Smooth muscle cell (in vitro differentiated cells): ENCODE results near the gene EREG. TPM values are rescaled to one million over a fixed set of nuclear protein-coding genes. Genes with fewer than 3 reads are reported as not detected.
A peak's percentile ranks its signal among the peaks of the same experiment; 100 is the strongest.

Experiments
- DNase-seq: peaks from one replicate; lab custom pipeline; 2025; ENCODE audit not compliant: unreplicated experiment; lab: John Stamatoyannopoulos, UW
- H2AFZ ChIP-seq: fragments of 200-600 bp; sonication (generic); 2 replicates; pipeline ENCODE4 v1.6.0; 2016; ENCODE audit warnings: antibody characterized with exemption, low read depth, mild to moderate bottlenecking
- H3F3A ChIP-seq: fragments of 200-600 bp; sonication (generic); 2 replicates; pipeline ENCODE4 v1.6.0; 2017; ENCODE audit warnings: antibody characterized with exemption, low read depth
- H3K27ac ChIP-seq: fragments of 200-600 bp; sonication (generic); 2 replicates; pipeline ENCODE4 v1.5.1; 2016; ENCODE audit warnings: low read depth, mild to moderate bottlenecking
- H3K27me3 ChIP-seq: fragments of 200-600 bp; sonication (generic); 2 replicates; pipeline ENCODE4 v1.6.1; 2016; ENCODE audit warnings: low read depth, mild to moderate bottlenecking
- H3K36me3 ChIP-seq: fragments of 200-600 bp; sonication (generic); 2 replicates; pipeline ENCODE4 v1.5.1; 2016; ENCODE audit warnings: low read depth
- H3K4me1 ChIP-seq: fragments of 200-600 bp; sonication (generic); 2 replicates; pipeline ENCODE4 v1.5.1; 2016; ENCODE audit warnings: low read depth
- H3K4me2 ChIP-seq: fragments of 200-600 bp; sonication (generic); 2 replicates; pipeline ENCODE4 v1.6.0; 2016; ENCODE audit warnings: mild to moderate bottlenecking
- H3K4me3 ChIP-seq: fragments of 200-600 bp; sonication (generic); 2 replicates; pipeline ENCODE4 v1.5.1; 2016; ENCODE audit warnings: mild to moderate bottlenecking
- H3K79me2 ChIP-seq: fragments of 200-600 bp; sonication (generic); 2 replicates; pipeline ENCODE4 v1.6.0; 2016; ENCODE audit warnings: low read depth, mild to moderate bottlenecking
- H3K9ac ChIP-seq: fragments of 200-600 bp; sonication (generic); 2 replicates; pipeline ENCODE4 v1.6.0; 2016; ENCODE audit warnings: low read depth
- H3K9me3 ChIP-seq: fragments of 200-600 bp; sonication (generic); replicated peaks from 2 replicates; pipeline ENCODE4 v1.5.1; 2016; ENCODE audit warnings: low read depth
- H4K20me1 ChIP-seq: fragments of 200-600 bp; sonication (generic); 2 replicates; pipeline ENCODE4 v1.6.0; 2016; ENCODE audit warnings: low read depth
- CTCF ChIP-seq: fragments of 200-600 bp; sonication (generic); IDR thresholded peaks from 2 replicates; pipeline ENCODE4 v1.5.1; 2017; ENCODE audit warnings: borderline replicate concordance, mild to moderate bottlenecking, antibody characterized with exemption; ENCODE audit not compliant: insufficient read depth, poor library complexity, severe bottlenecking
- WGBS: methylation state at CpG from one replicate; pipeline ENCODE4 v1.1.7; 2016; ENCODE audit warnings: low lambda C conversion rate; 5-methylcytosine and 5-hydroxymethylcytosine counted together
- polyA plus RNA-seq: library from polyadenylated mRNA; unstranded; fragments of >200 nt; fragmentation: Nextera tagmentation; extraction: Ambion mirVana; gene quantifications from 2 replicates; pipeline ENCODE4 v1.2.1, GENCODE V29; 2016
- total RNA-seq: library from RNA; depleted of rRNA; stranded (reverse); fragments of >200 nt; gene quantifications from 2 replicates; pipeline ENCODE4 v1.2.3, GENCODE V29; 2014

The EREG gene
- total and polyA plus RNA-seq, 2 experiments from 2014 or later = 0.55 to 1.9 TPM

- Histone ChIP-seq H3K36me3 (no peaks in the 10 kb centered on the region), H3K27me3 (no peaks in the 10 kb centered on the region), H3K4me2 (no peak overlapping the region), H3K9ac (no peak overlapping the region), H3F3A (no peaks in the 10 kb centered on the region), H3K9me3 (no peaks in the 10 kb centered on the region), H4K20me1 (no peaks in the 10 kb centered on the region), H3K27ac (no peak overlapping the region), H2AFZ (no peak overlapping the region), H3K79me2 (no peaks in the 10 kb centered on the region), H3K4me3 (no peak overlapping the region), H3K4me1 (peaks cover 5% of the 10 kb centered on the region)
- no peak for TF ChIP-seq CTCF
- DNase-seq = no peak
These were observed 48.3 kb downstream of the EREG start for GRCh38 chr4:74413265-74413664.

- no peaks in the 10 kb centered on the region for H3F3A ChIP-seq
- peaks cover 5% of the 10 kb centered on the region for H3K4me1 ChIP-seq
- no peaks in the 10 kb centered on the region for H3K36me3 ChIP-seq
- 84% methylated on average over 5 of the region's 5 CpGs for WGBS
- H3K4me2 ChIP-seq = no peak overlapping the region
- H3K27ac ChIP-seq = no peak overlapping the region
- TF ChIP-seq CTCF = no peak
- no peak for DNase-seq
- no peaks in the 10 kb centered on the region for H3K79me2 ChIP-seq
- H3K27me3 ChIP-seq = no peaks in the 10 kb centered on the region
- no peaks in the 10 kb centered on the region for H4K20me1 ChIP-seq
- no peak overlapping the region for H3K4me3 ChIP-seq
- H2AFZ ChIP-seq = no peak overlapping the region
- no peaks in the 10 kb centered on the region for H3K9me3 ChIP-seq
- no peak overlapping the region for H3K9ac ChIP-seq
These were observed 49.3 kb downstream of the EREG start for GRCh38 chr4:74414149-74414809.

GRCh38 chr4:74415602-74416300 is 50.8 kb downstream of the EREG start:
- H3K27me3 ChIP-seq = no peaks in the 10 kb centered on the region
- H3K27ac ChIP-seq = no peak overlapping the region
- H3K4me2 ChIP-seq = no peak overlapping the region
- no peaks in the 10 kb centered on the region for H4K20me1 ChIP-seq
- no peaks in the 10 kb centered on the region for H3K9me3 ChIP-seq
- peak overlapping the region; percentile 62 for H2AFZ ChIP-seq
- no peak overlapping the region for H3K9ac ChIP-seq
- no peak for TF ChIP-seq CTCF
- H3K79me2 ChIP-seq = no peaks in the 10 kb centered on the region
- H3F3A ChIP-seq = no peaks in the 10 kb centered on the region
- H3K36me3 ChIP-seq = no peaks in the 10 kb centered on the region
- H3K4me1 ChIP-seq = no peaks in the 10 kb centered on the region
- DNase-seq = no peak
- no peak overlapping the region for H3K4me3 ChIP-seq
- 88% methylated on average over 3 of the region's 3 CpGs for WGBS
